H9 (cell line): ENCODE results near the gene NUDT4. TPM values are rescaled to one million over a fixed set of nuclear protein-coding genes. Genes with fewer than 3 reads are reported as not detected.

ENCODE experiments used
- DNase-seq: peaks from one replicate; pipeline ENCODE4 v3.0.0-alpha.2; 2017
- H2AFZ ChIP-seq: one replicate; pipeline ENCODE4 v1.6.1; 2013; ENCODE audit warnings: mild to moderate bottlenecking, low read length, control low read depth, moderate library complexity
- H2AK5ac ChIP-seq: 2 replicates; pipeline ENCODE4 v1.6.1; 2013; ENCODE audit warnings: low read length, control low read depth, mixed read lengths; ENCODE audit not compliant: insufficient read length
- H2BK120ac ChIP-seq: one replicate; pipeline ENCODE4 v1.6.1; 2013; ENCODE audit warnings: low read depth, mild to moderate bottlenecking, low read length, control low read depth, inconsistent platforms; ENCODE audit not compliant: poor library complexity, severe bottlenecking
- H2BK12ac ChIP-seq: 2 replicates; pipeline ENCODE4 v1.6.1; 2013; ENCODE audit warnings: low read length, control low read depth, mixed read lengths, low read depth; ENCODE audit not compliant: insufficient read length
- H2BK15ac ChIP-seq: 2 replicates; pipeline ENCODE4 v1.6.1; 2013; ENCODE audit warnings: low read depth, low read length, control low read depth
- H2BK20ac ChIP-seq: one replicate; pipeline ENCODE4 v1.6.1; 2013; ENCODE audit warnings: low read depth, mild to moderate bottlenecking, low read length, control low read depth, inconsistent platforms; ENCODE audit not compliant: poor library complexity, severe bottlenecking
- H2BK5ac ChIP-seq: 2 replicates; pipeline ENCODE4 v1.6.1; 2013; ENCODE audit warnings: low read length, control low read depth, mixed read lengths; ENCODE audit not compliant: insufficient read length
- H3K14ac ChIP-seq: 2 replicates; pipeline ENCODE4 v1.6.1; 2013; ENCODE audit warnings: low read length, control low read depth; ENCODE audit not compliant: insufficient read depth
- H3K18ac ChIP-seq: 2 replicates; pipeline ENCODE4 v1.6.1; 2013; ENCODE audit warnings: low read depth, mild to moderate bottlenecking, mixed read lengths, low read length, control low read depth; ENCODE audit not compliant: insufficient read length
- H3K23ac ChIP-seq: 2 replicates; pipeline ENCODE4 v1.6.1; 2013; ENCODE audit warnings: low read length, control low read depth, mixed read lengths, low read depth; ENCODE audit not compliant: insufficient read length
- H3K23me2 ChIP-seq: 2 replicates; pipeline ENCODE4 v1.6.1; 2013; ENCODE audit warnings: low read depth, mild to moderate bottlenecking, mixed read lengths, low read length, control low read depth; ENCODE audit not compliant: insufficient read length, poor library complexity, severe bottlenecking
- H3K27ac ChIP-seq: 2 replicates; pipeline ENCODE4 v1.5.1; 2013; ENCODE audit warnings: low read length, control low read depth, mixed read lengths, low read depth; ENCODE audit not compliant: insufficient read length
- H3K27me3 ChIP-seq: 2 replicates; pipeline ENCODE4 v1.6.1; 2013; ENCODE audit warnings: low read length, control low read depth, inconsistent platforms; ENCODE audit not compliant: insufficient read depth
- H3K4ac ChIP-seq: 2 replicates; pipeline ENCODE4 v1.6.1; 2013; ENCODE audit warnings: low read depth, mild to moderate bottlenecking, control low read depth, inconsistent platforms, low read length, moderate library complexity
- H3K4me1 ChIP-seq: 2 replicates; pipeline ENCODE4 v1.6.1; 2013; ENCODE audit warnings: low read length, control low read depth, inconsistent platforms; ENCODE audit not compliant: insufficient read depth
- H3K4me2 ChIP-seq: 2 replicates; pipeline ENCODE4 v1.6.1; 2013; ENCODE audit warnings: low read length, control low read depth, mixed read lengths; ENCODE audit not compliant: insufficient read length, insufficient read depth
- H3K56ac ChIP-seq: 2 replicates; pipeline ENCODE4 v1.6.1; 2013; ENCODE audit warnings: low read depth, mild to moderate bottlenecking, mixed read lengths, low read length, control low read depth; ENCODE audit not compliant: insufficient read length
- H3K79me1 ChIP-seq: 2 replicates; pipeline ENCODE4 v1.6.1; 2013; ENCODE audit warnings: low read depth, mild to moderate bottlenecking, moderate library complexity, low read length, control low read depth, inconsistent platforms; ENCODE audit not compliant: insufficient read depth, poor library complexity, severe bottlenecking
- H3K79me2 ChIP-seq: 2 replicates; pipeline ENCODE4 v1.6.1; 2013; ENCODE audit warnings: low read length, control low read depth, inconsistent platforms; ENCODE audit not compliant: insufficient read depth
- H3K9ac ChIP-seq: 2 replicates; pipeline ENCODE4 v1.6.1; 2013; ENCODE audit warnings: low read length, control low read depth, mixed read lengths; ENCODE audit not compliant: insufficient read length; ENCODE audit errors: extremely low read depth
- H3K9me3 ChIP-seq: one replicate; pipeline ENCODE4 v1.6.1; 2013; ENCODE audit warnings: low read depth, low read length, inconsistent platforms; ENCODE audit not compliant: control insufficient read depth
- H3T11ph ChIP-seq: one replicate; pipeline ENCODE4 v1.6.1; 2013; ENCODE audit warnings: mild to moderate bottlenecking, low read length, control low read depth, inconsistent platforms
- H4K20me1 ChIP-seq: one replicate; pipeline ENCODE4 v1.6.1; 2013; ENCODE audit not compliant: control insufficient read depth, insufficient read length, insufficient read depth
- H4K5ac ChIP-seq: 2 replicates; pipeline ENCODE4 v1.6.1; 2013; ENCODE audit warnings: low read depth, mild to moderate bottlenecking, mixed read lengths, low read length, control low read depth; ENCODE audit not compliant: insufficient read length
- H4K8ac ChIP-seq: replicated peaks from 2 replicates; pipeline ENCODE4 v1.6.1; 2013; ENCODE audit warnings: low read length, control low read depth, mixed read lengths, low read depth; ENCODE audit not compliant: insufficient read length
- H4K91ac ChIP-seq: 2 replicates; pipeline ENCODE4 v1.6.1; 2013; ENCODE audit warnings: low read depth, mild to moderate bottlenecking, moderate library complexity, mixed read lengths, low read length, control low read depth; ENCODE audit not compliant: insufficient read length
- H3K27ac Mint-ChIP-seq, 3 experiments: 2 replicates in 2 of 3; 3 replicates in 1 of 3; pipeline ENCODE4 v1.8.0; 2020 to 2021; ENCODE audit warnings: mixed read lengths in 3 of 3, mild to moderate bottlenecking in 1 of 3, moderate library complexity in 1 of 3
- H3K27me3 Mint-ChIP-seq: 2 replicates; pipeline ENCODE4 v1.8.0; 2021; ENCODE audit warnings: low read depth, mild to moderate bottlenecking, moderate library complexity, mixed read lengths
- H3K36me3 Mint-ChIP-seq, 3 experiments: 2 replicates in 2 of 3; 3 replicates in 1 of 3; pipeline ENCODE4 v1.8.0; 2020 to 2021; ENCODE audit warnings: low read depth in 3 of 3, mixed read lengths in 3 of 3; ENCODE audit not compliant: insufficient read depth in 1 of 3
- H3K4me1 Mint-ChIP-seq, 2 experiments: 2 replicates each; pipeline ENCODE4 v1.8.0; 2020; ENCODE audit warnings: mixed read lengths in 2 of 2
- H3K4me3 Mint-ChIP-seq, 2 experiments: 2 replicates in 1 of 2; 3 replicates in 1 of 2; pipeline ENCODE4 v1.8.0; 2020 to 2021; ENCODE audit warnings: mild to moderate bottlenecking in 2 of 2, mixed read lengths in 2 of 2, moderate library complexity in 1 of 2
- H3K9me3 Mint-ChIP-seq, 2 experiments: 2 replicates in 1 of 2; 3 replicates in 1 of 2; pipeline ENCODE4 v1.8.0; 2020; ENCODE audit warnings: mild to moderate bottlenecking in 2 of 2, mixed read lengths in 2 of 2, moderate library complexity in 1 of 2
- CTCF ChIP-seq: fragments of 200-600 bp; sonication (generic); conservative IDR thresholded peaks from 3 replicates; pipeline ENCODE4 v1.8.0; 2021; ENCODE audit warnings: antibody characterized with exemption, mild to moderate bottlenecking
- WGBS: extraction: QIAGEN DNeasy Blood & Tissue Kit; methylation state at CpG from one replicate; pipeline ENCODE4 v1.1.7; 2013; ENCODE audit warnings: missing lambda C conversion rate, low lambda C conversion rate, mixed read lengths; ENCODE audit not compliant: insufficient read length; ENCODE audit errors: extremely low coverage; 5-methylcytosine and 5-hydroxymethylcytosine counted together
- total RNA-seq: library from RNA; stranded (reverse); gene quantifications from 2 replicates; pipeline ENCODE4 v1.2.1, GENCODE V29; 2021

NUDT4 gene
- total RNA-seq, 1 experiment from 2014 or later, result 40.6 TPM

GRCh38 chr12:93338598-93338997 lies 39.1 kb upstream of the NUDT4 start:
- H3K23ac ChIP-seq, result no peak overlapping the region
- no peak overlapping the region for H4K5ac ChIP-seq
- no peak overlapping the region for H2AK5ac ChIP-seq
- H3K56ac ChIP-seq, result no peak overlapping the region
- H3K79me2 ChIP-seq, result no peaks in the 10 kb centered on the region
- Mint-ChIP-seq H3K27me3 (no peaks in the 10 kb centered on the region), H3K9me3 (no peaks in the 10 kb centered on the region), H3K36me3 (no peaks in the 10 kb centered on the region), H3K27ac (no peak overlapping the region), H3K4me3 (no peak overlapping the region), H3K4me1 (peaks cover 6 to 9% of the 10 kb centered on the region in 2 experiments)
- no peak overlapping the region for H2BK120ac ChIP-seq
- H2AFZ ChIP-seq, result no peak overlapping the region
- H2BK12ac ChIP-seq, result no peak overlapping the region
- H4K8ac ChIP-seq, result no peak overlapping the region
- H3K27me3 ChIP-seq, result no peaks in the 10 kb centered on the region
- no peak overlapping the region for H3K4ac ChIP-seq
- no peak overlapping the region for H2BK5ac ChIP-seq
- no peaks in the 10 kb centered on the region for H3K9me3 ChIP-seq
- H3T11ph ChIP-seq, result no peak overlapping the region
- no CpG with 5 or more reads among the region's 7 CpGs for WGBS
- no peaks in the 10 kb centered on the region for H3K4me1 ChIP-seq
- H3K23me2 ChIP-seq, result no peaks in the 10 kb centered on the region
- no peak overlapping the region for H4K91ac ChIP-seq
- no peak for TF ChIP-seq CTCF
- H4K20me1 ChIP-seq, result no peaks in the 10 kb centered on the region
- H2BK20ac ChIP-seq, result no peak overlapping the region
- H3K18ac ChIP-seq, result no peak overlapping the region
- no peak overlapping the region for H3K4me2 ChIP-seq
- no peaks in the 10 kb centered on the region for H3K79me1 ChIP-seq
- no peak for DNase-seq
- H3K9ac ChIP-seq, result no peak overlapping the region
- no peak overlapping the region for H3K27ac ChIP-seq
- no peak overlapping the region for H3K14ac ChIP-seq
- H2BK15ac ChIP-seq, result no peak overlapping the region
